H9 (cell line): ENCODE measurements around the gene SLC6A3. TPM values are rescaled to one million over a fixed set of nuclear protein-coding genes. Genes with fewer than 3 reads are reported as not detected.

ENCODE experiments used
- DNase-seq: peaks from one replicate; pipeline ENCODE4 v3.0.0-alpha.2; 2017
- H2AFZ ChIP-seq: one replicate; pipeline ENCODE4 v1.6.1; 2013; ENCODE audit warnings: mild to moderate bottlenecking, low read length, control low read depth, moderate library complexity
- H2AK5ac ChIP-seq: 2 replicates; pipeline ENCODE4 v1.6.1; 2013; ENCODE audit warnings: low read length, control low read depth, mixed read lengths; ENCODE audit not compliant: insufficient read length
- H2BK120ac ChIP-seq: one replicate; pipeline ENCODE4 v1.6.1; 2013; ENCODE audit warnings: low read depth, mild to moderate bottlenecking, low read length, control low read depth, inconsistent platforms; ENCODE audit not compliant: poor library complexity, severe bottlenecking
- H2BK12ac ChIP-seq: 2 replicates; pipeline ENCODE4 v1.6.1; 2013; ENCODE audit warnings: low read length, control low read depth, mixed read lengths, low read depth; ENCODE audit not compliant: insufficient read length
- H2BK15ac ChIP-seq: 2 replicates; pipeline ENCODE4 v1.6.1; 2013; ENCODE audit warnings: low read depth, low read length, control low read depth
- H2BK20ac ChIP-seq: one replicate; pipeline ENCODE4 v1.6.1; 2013; ENCODE audit warnings: low read depth, mild to moderate bottlenecking, low read length, control low read depth, inconsistent platforms; ENCODE audit not compliant: poor library complexity, severe bottlenecking
- H2BK5ac ChIP-seq: 2 replicates; pipeline ENCODE4 v1.6.1; 2013; ENCODE audit warnings: low read length, control low read depth, mixed read lengths; ENCODE audit not compliant: insufficient read length
- H3K14ac ChIP-seq: 2 replicates; pipeline ENCODE4 v1.6.1; 2013; ENCODE audit warnings: low read length, control low read depth; ENCODE audit not compliant: insufficient read depth
- H3K18ac ChIP-seq: 2 replicates; pipeline ENCODE4 v1.6.1; 2013; ENCODE audit warnings: low read depth, mild to moderate bottlenecking, mixed read lengths, low read length, control low read depth; ENCODE audit not compliant: insufficient read length
- H3K23ac ChIP-seq: 2 replicates; pipeline ENCODE4 v1.6.1; 2013; ENCODE audit warnings: low read length, control low read depth, mixed read lengths, low read depth; ENCODE audit not compliant: insufficient read length
- H3K23me2 ChIP-seq: 2 replicates; pipeline ENCODE4 v1.6.1; 2013; ENCODE audit warnings: low read depth, mild to moderate bottlenecking, mixed read lengths, low read length, control low read depth; ENCODE audit not compliant: insufficient read length, poor library complexity, severe bottlenecking
- H3K27ac ChIP-seq: 2 replicates; pipeline ENCODE4 v1.5.1; 2013; ENCODE audit warnings: low read length, control low read depth, mixed read lengths, low read depth; ENCODE audit not compliant: insufficient read length
- H3K27me3 ChIP-seq: 2 replicates; pipeline ENCODE4 v1.6.1; 2013; ENCODE audit warnings: low read length, control low read depth, inconsistent platforms; ENCODE audit not compliant: insufficient read depth
- H3K4ac ChIP-seq: 2 replicates; pipeline ENCODE4 v1.6.1; 2013; ENCODE audit warnings: low read depth, mild to moderate bottlenecking, control low read depth, inconsistent platforms, low read length, moderate library complexity
- H3K4me1 ChIP-seq: 2 replicates; pipeline ENCODE4 v1.6.1; 2013; ENCODE audit warnings: low read length, control low read depth, inconsistent platforms; ENCODE audit not compliant: insufficient read depth
- H3K4me2 ChIP-seq: 2 replicates; pipeline ENCODE4 v1.6.1; 2013; ENCODE audit warnings: low read length, control low read depth, mixed read lengths; ENCODE audit not compliant: insufficient read length, insufficient read depth
- H3K56ac ChIP-seq: 2 replicates; pipeline ENCODE4 v1.6.1; 2013; ENCODE audit warnings: low read depth, mild to moderate bottlenecking, mixed read lengths, low read length, control low read depth; ENCODE audit not compliant: insufficient read length
- H3K79me1 ChIP-seq: 2 replicates; pipeline ENCODE4 v1.6.1; 2013; ENCODE audit warnings: low read depth, mild to moderate bottlenecking, moderate library complexity, low read length, control low read depth, inconsistent platforms; ENCODE audit not compliant: insufficient read depth, poor library complexity, severe bottlenecking
- H3K79me2 ChIP-seq: 2 replicates; pipeline ENCODE4 v1.6.1; 2013; ENCODE audit warnings: low read length, control low read depth, inconsistent platforms; ENCODE audit not compliant: insufficient read depth
- H3K9ac ChIP-seq: 2 replicates; pipeline ENCODE4 v1.6.1; 2013; ENCODE audit warnings: low read length, control low read depth, mixed read lengths; ENCODE audit not compliant: insufficient read length; ENCODE audit errors: extremely low read depth
- H3K9me3 ChIP-seq: one replicate; pipeline ENCODE4 v1.6.1; 2013; ENCODE audit warnings: low read depth, low read length, inconsistent platforms; ENCODE audit not compliant: control insufficient read depth
- H3T11ph ChIP-seq: one replicate; pipeline ENCODE4 v1.6.1; 2013; ENCODE audit warnings: mild to moderate bottlenecking, low read length, control low read depth, inconsistent platforms
- H4K20me1 ChIP-seq: one replicate; pipeline ENCODE4 v1.6.1; 2013; ENCODE audit not compliant: control insufficient read depth, insufficient read length, insufficient read depth
- H4K5ac ChIP-seq: 2 replicates; pipeline ENCODE4 v1.6.1; 2013; ENCODE audit warnings: low read depth, mild to moderate bottlenecking, mixed read lengths, low read length, control low read depth; ENCODE audit not compliant: insufficient read length
- H4K8ac ChIP-seq: replicated peaks from 2 replicates; pipeline ENCODE4 v1.6.1; 2013; ENCODE audit warnings: low read length, control low read depth, mixed read lengths, low read depth; ENCODE audit not compliant: insufficient read length
- H4K91ac ChIP-seq: 2 replicates; pipeline ENCODE4 v1.6.1; 2013; ENCODE audit warnings: low read depth, mild to moderate bottlenecking, moderate library complexity, mixed read lengths, low read length, control low read depth; ENCODE audit not compliant: insufficient read length
- H3K27ac Mint-ChIP-seq, 3 experiments: 2 replicates in 2 of 3; 3 replicates in 1 of 3; pipeline ENCODE4 v1.8.0; 2020 to 2021; ENCODE audit warnings: mixed read lengths in 3 of 3, mild to moderate bottlenecking in 1 of 3, moderate library complexity in 1 of 3
- H3K27me3 Mint-ChIP-seq: 2 replicates; pipeline ENCODE4 v1.8.0; 2021; ENCODE audit warnings: low read depth, mild to moderate bottlenecking, moderate library complexity, mixed read lengths
- H3K36me3 Mint-ChIP-seq, 3 experiments: 2 replicates in 2 of 3; 3 replicates in 1 of 3; pipeline ENCODE4 v1.8.0; 2020 to 2021; ENCODE audit warnings: low read depth in 3 of 3, mixed read lengths in 3 of 3; ENCODE audit not compliant: insufficient read depth in 1 of 3
- H3K4me1 Mint-ChIP-seq, 2 experiments: 2 replicates each; pipeline ENCODE4 v1.8.0; 2020; ENCODE audit warnings: mixed read lengths in 2 of 2
- H3K4me3 Mint-ChIP-seq, 2 experiments: 2 replicates in 1 of 2; 3 replicates in 1 of 2; pipeline ENCODE4 v1.8.0; 2020 to 2021; ENCODE audit warnings: mild to moderate bottlenecking in 2 of 2, mixed read lengths in 2 of 2, moderate library complexity in 1 of 2
- H3K9me3 Mint-ChIP-seq, 2 experiments: 2 replicates in 1 of 2; 3 replicates in 1 of 2; pipeline ENCODE4 v1.8.0; 2020; ENCODE audit warnings: mild to moderate bottlenecking in 2 of 2, mixed read lengths in 2 of 2, moderate library complexity in 1 of 2
- CTCF ChIP-seq: fragments of 200-600 bp; sonication (generic); conservative IDR thresholded peaks from 3 replicates; pipeline ENCODE4 v1.8.0; 2021; ENCODE audit warnings: antibody characterized with exemption, mild to moderate bottlenecking
- WGBS: extraction: QIAGEN DNeasy Blood & Tissue Kit; methylation state at CpG from one replicate; pipeline ENCODE4 v1.1.7; 2013; ENCODE audit warnings: missing lambda C conversion rate, low lambda C conversion rate, mixed read lengths; ENCODE audit not compliant: insufficient read length; ENCODE audit errors: extremely low coverage; 5-methylcytosine and 5-hydroxymethylcytosine counted together
- total RNA-seq: library from RNA; stranded (reverse); gene quantifications from 2 replicates; pipeline ENCODE4 v1.2.1, GENCODE V29; 2021

Gene SLC6A3
- total RNA-seq, 1 experiment from 2014 or later = 0.61 TPM

- H3K23me2 ChIP-seq = no peaks in the 10 kb centered on the region
- Mint-ChIP-seq H3K4me1 (no peaks in the 10 kb centered on the region), H3K27me3 (no peaks in the 10 kb centered on the region), H3K27ac (peak overlapping the region in 1 of 3 experiments; percentile 70; a peak in 1 of 7 replicates), H3K4me3 (no peak overlapping the region), H3K36me3 (peaks cover 46 to 93% (median 86%) of the 10 kb centered on the region in 3 experiments; a peak in 6 of 7 replicates), H3K9me3 (no peaks in the 10 kb centered on the region)
- H3K4ac ChIP-seq = no peak overlapping the region
- no peak overlapping the region for H2BK20ac ChIP-seq
- no CpG with 5 or more reads among the region's 12 CpGs for WGBS
- H3K14ac ChIP-seq = no peak overlapping the region
- no peaks in the 10 kb centered on the region for H3K4me1 ChIP-seq
- H3K4me2 ChIP-seq = no peak overlapping the region
- H3K56ac ChIP-seq = no peak overlapping the region
- H3K79me1 ChIP-seq = no peaks in the 10 kb centered on the region
- H2BK12ac ChIP-seq = no peak overlapping the region
- no peak overlapping the region for H3K9ac ChIP-seq
- H3K18ac ChIP-seq = no peak overlapping the region
- no peak overlapping the region for H4K5ac ChIP-seq
- H2BK120ac ChIP-seq = no peak overlapping the region
- TF ChIP-seq CTCF = no peak
- no peak overlapping the region for H2AFZ ChIP-seq
- no peak overlapping the region for H2BK5ac ChIP-seq
- H4K20me1 ChIP-seq = peaks cover 2% of the 10 kb centered on the region
- no peaks in the 10 kb centered on the region for H3K79me2 ChIP-seq
- no peak for DNase-seq
- H3K27ac ChIP-seq = no peak overlapping the region
- H2AK5ac ChIP-seq = no peak overlapping the region
- H2BK15ac ChIP-seq = no peak overlapping the region
- no peak overlapping the region for H4K91ac ChIP-seq
- no peaks in the 10 kb centered on the region for H3K9me3 ChIP-seq
- H3T11ph ChIP-seq = no peak overlapping the region
- no peak overlapping the region for H3K23ac ChIP-seq
- no peak overlapping the region for H4K8ac ChIP-seq
- H3K27me3 ChIP-seq = no peaks in the 10 kb centered on the region
Observed at GRCh38 chr5:1473746-1474145, 28.5 kb upstream of the SLC6A3 start.
